ENCODE data around the gene XPR1. TPM values are rescaled to one million over a fixed set of nuclear protein-coding genes. Genes with fewer than 3 reads are reported as not detected.

XPR1 gene
- total and polyA plus RNA-seq, 2 donors (not counting 3 experiments of a cell fraction or from before 2014, with no cell fraction given): 23.9 to 26.7 TPM

- POLR2A ChIA-PET: no interaction called here
- no peak for FAIRE-seq
- CTCF ChIA-PET: interaction anchor here (0.7 kb wide), 1 partner anchor 78 kb away, joined by 3 read pairs; no protein-coding TSS in a partner anchor
These were observed 20.5 kb upstream of the XPR1 start for GRCh38 chr1:180611016-180611930.

GRCh38 chr1:180612632-180613031 is 19.2 kb upstream of the XPR1 start:
- no peaks in the 10 kb centered on the region for H3K79me2 ChIP-seq (ENCODE audit: control insufficient read depth, insufficient read depth, low read length)
- H2AFZ ChIP-seq (ENCODE audit: low read depth, low read length): no peak overlapping the region
- DNase-seq (ENCODE audit: low read depth, low spot score) (no peak), FAIRE-seq (no peak)
- intact Hi-C loops (cut with micrococcal nuclease) (no loop called here), dilution Hi-C loops (cut with MboI; ENCODE audit: extremely low pct_ligation_motif_present, low sequenced_read_pairs) (no loop called here)
- H3K9me3 ChIP-seq (replicated peaks; ENCODE audit: control insufficient read depth, insufficient read depth, low read length): no peaks in the 10 kb centered on the region
- CTCF ChIA-PET: interaction anchor here (0.6 kb wide), 1 partner anchor 557 kb away, joined by 3 read pairs; no protein-coding TSS in a partner anchor
- H3K36me3 ChIP-seq (ENCODE audit: control insufficient read depth in 2 of 2, extremely low read depth in 1 of 2, insufficient read depth in 2 of 2, low read length in 2 of 2): no peaks in the 10 kb centered on the region
- no peak overlapping the region for H3K27ac ChIP-seq (ENCODE audit: insufficient read depth, low read depth, low read length)
- H3K9me1 ChIP-seq (replicated peaks; ENCODE audit: control insufficient read depth, extremely low read depth, insufficient read depth, low read length): no peaks in the 10 kb centered on the region
- H4K20me1 ChIP-seq (replicated peaks; ENCODE audit: control insufficient read depth, extremely low read depth, insufficient read depth, low read length): no peaks in the 10 kb centered on the region
- POLR2A ChIA-PET: no interaction called here
- TF ChIP-seq POLR2AphosphoS5 (IDR thresholded peaks at IDR 0.05; ENCODE audit: insufficient read depth, low read depth, low read length) (no peak), MAX (IDR thresholded peaks at IDR 0.05; ENCODE audit: insufficient read depth, insufficient read length) (no peak), POLR2A (IDR thresholded peaks at IDR 0.05; ENCODE audit: low read depth, low read length) (no peak), FOS (IDR thresholded peaks at IDR 0.05; ENCODE audit: borderline replicate concordance, insufficient read depth, low read length) (no peak), JUN (IDR thresholded peaks at IDR 0.05; ENCODE audit: borderline replicate concordance, insufficient read depth, insufficient read length, low read depth) (no peak), EZH2 (IDR thresholded peaks at IDR 0.05; ENCODE audit: borderline replicate concordance, low read depth, low read length, severe bottlenecking) (no peak), CTCF (IDR thresholded peaks at IDR 0.05; ENCODE audit: extremely low read depth in 1 of 2, insufficient read depth in 1 of 2, low read depth in 1 of 2, low read length in 2 of 2) (no peak), MYC (IDR thresholded peaks at IDR 0.05; ENCODE audit: low read depth, low read length) (no peak)
- peaks cover 2% of the 10 kb centered on the region for H3K4me1 ChIP-seq (ENCODE audit: control insufficient read depth, extremely low read depth, insufficient read depth, low read length)
- BruUV-seq (replicated peaks): no TSS peak
- H3K27me3 ChIP-seq (ENCODE audit: control insufficient read depth in 2 of 2, insufficient read depth in 2 of 2, low read length in 2 of 2): peaks cover 0 to 3% of the 10 kb centered on the region in 2 experiments
- no peak overlapping the region for H3K4me2 ChIP-seq (ENCODE audit: insufficient read depth, low read length)
- H3K4me3 ChIP-seq (replicated peaks in 1 of 3; ENCODE audit: insufficient read depth in 1 of 3, low read depth in 1 of 3, low read length in 3 of 3): no peak overlapping the region
- no peak overlapping the region for H3K9ac ChIP-seq (replicated peaks; ENCODE audit: extremely low read depth, insufficient read depth, low read length)

More at GRCh38 chr1:180611016-180611930, 20.5 kb upstream of the XPR1 start:
- Histone ChIP-seq H4K20me1 (replicated peaks; ENCODE audit: control insufficient read depth, extremely low read depth, insufficient read depth, low read length) (no peaks in the 10 kb centered on the region), H3K9me1 (replicated peaks; ENCODE audit: control insufficient read depth, extremely low read depth, insufficient read depth, low read length) (no peaks in the 10 kb centered on the region), H3K36me3 (ENCODE audit: control insufficient read depth in 2 of 2, extremely low read depth in 1 of 2, insufficient read depth in 2 of 2, low read length in 2 of 2) (no peaks in the 10 kb centered on the region), H2AFZ (ENCODE audit: low read depth, low read length) (no peak overlapping the region), H3K4me2 (ENCODE audit: insufficient read depth, low read length) (no peak overlapping the region), H3K27me3 (ENCODE audit: control insufficient read depth in 2 of 2, insufficient read depth in 2 of 2, low read length in 2 of 2) (peaks cover 0 to 5% of the 10 kb centered on the region in 2 experiments), H3K79me2 (ENCODE audit: control insufficient read depth, insufficient read depth, low read length) (no peaks in the 10 kb centered on the region), H3K9me3 (replicated peaks; ENCODE audit: control insufficient read depth, insufficient read depth, low read length) (no peaks in the 10 kb centered on the region), H3K4me3 (replicated peaks in 1 of 3; ENCODE audit: insufficient read depth in 1 of 3, low read depth in 1 of 3, low read length in 3 of 3) (no peak overlapping the region), H3K9ac (replicated peaks; ENCODE audit: extremely low read depth, insufficient read depth, low read length) (no peak overlapping the region), H3K4me1 (ENCODE audit: control insufficient read depth, extremely low read depth, insufficient read depth, low read length) (no peaks in the 10 kb centered on the region), H3K27ac (ENCODE audit: insufficient read depth, low read depth, low read length) (no peak overlapping the region)
- dilution Hi-C loops (cut with MboI; ENCODE audit: extremely low pct_ligation_motif_present, low sequenced_read_pairs): no loop called here
- no TSS peak for BruUV-seq (replicated peaks)
- TF ChIP-seq GATA2 (IDR thresholded peaks at IDR 0.05; ENCODE audit: insufficient read depth, insufficient read length, low read depth, low read length) (no peak), FOS (IDR thresholded peaks at IDR 0.05; ENCODE audit: borderline replicate concordance, insufficient read depth, low read length) (no peak)
- intact Hi-C loops (cut with micrococcal nuclease): no loop called here
- peak; percentile 14 for DNase-seq (ENCODE audit: low read depth, low spot score)

All from endothelial cell of umbilical vein (primary cell).